GM19099 (cell line): ENCODE measurements around the gene NUPR2.

Experiments used
- POLR2A ChIP-seq: IDR thresholded peaks from 3 replicates; pipeline ENCODE4 v1.6.1; 2011; ENCODE audit warnings: low read depth; ENCODE audit not compliant: insufficient read length; ENCODE audit errors: extremely low read depth

NUPR2 gene, protein sequence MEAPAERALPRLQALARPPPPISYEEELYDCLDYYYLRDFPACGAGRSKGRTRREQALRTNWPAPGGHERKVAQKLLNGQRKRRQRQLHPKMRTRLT

DNA sequence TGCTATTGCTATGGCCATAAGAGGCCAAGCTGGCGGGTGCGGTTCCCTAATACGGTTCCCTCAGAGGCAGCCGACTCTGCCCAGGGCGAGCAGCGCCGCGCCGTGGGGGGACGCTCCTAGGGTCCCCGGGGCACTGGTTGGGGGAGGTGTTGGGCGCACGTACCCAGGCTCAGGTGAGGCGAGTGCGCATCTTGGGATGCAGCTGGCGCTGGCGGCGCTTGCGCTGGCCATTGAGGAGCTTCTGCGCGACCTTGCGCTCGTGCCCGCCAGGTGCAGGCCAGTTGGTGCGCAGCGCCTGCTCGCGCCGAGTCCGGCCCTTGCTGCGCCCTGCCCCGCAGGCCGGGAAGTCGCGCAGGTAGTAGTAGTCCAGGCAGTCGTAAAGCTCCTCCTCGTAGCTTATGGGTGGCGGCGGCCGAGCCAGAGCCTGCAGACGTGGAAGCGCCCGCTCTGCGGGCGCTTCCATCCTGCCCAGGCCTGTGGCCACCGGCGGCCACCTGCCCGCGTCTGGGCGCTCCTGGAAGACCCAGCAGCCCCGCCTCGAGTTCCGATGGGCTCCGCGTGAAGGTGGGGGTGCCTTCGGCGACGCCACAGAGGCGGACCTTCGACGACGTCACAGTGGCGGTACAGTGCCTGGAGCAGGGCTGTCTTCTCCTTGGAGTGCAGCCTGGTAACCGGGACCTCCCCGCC lies at the start of gene NUPR2:
Gene NUPR2 (minus strand): TSS at position 566 of the 687 bp plus-strand sequence. CDS start 103 bp downstream, at position 463.
- no peak for TF ChIP-seq POLR2A

DNA sequence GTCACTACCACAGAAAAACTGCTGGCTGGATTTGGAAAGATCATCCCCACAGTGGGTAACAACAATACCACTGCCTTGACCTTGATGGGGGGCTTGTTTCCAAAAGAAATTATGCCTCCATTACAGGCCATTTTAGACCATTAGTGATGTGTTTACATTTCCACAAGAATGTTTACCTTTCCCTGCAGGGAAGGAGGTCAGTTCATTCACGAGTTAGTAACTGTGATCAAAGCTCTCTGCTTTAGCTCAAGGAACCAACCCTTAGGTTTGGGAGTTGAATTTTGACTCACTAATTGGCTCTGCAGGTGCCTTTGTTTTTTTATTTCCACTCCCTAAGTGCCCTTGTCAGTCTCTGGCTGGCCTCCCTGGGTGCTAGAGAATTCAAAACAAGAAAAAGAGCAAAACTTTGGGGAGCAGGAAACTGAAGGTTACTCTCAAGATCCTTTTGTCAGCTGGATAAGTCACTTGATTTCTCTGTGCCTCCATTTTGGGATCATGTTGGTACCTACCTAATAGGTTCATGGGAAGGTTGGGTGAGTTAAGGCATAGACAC lies 41.1 kb upstream of the NUPR2 start:
- TF ChIP-seq POLR2A = no peak

DNA sequence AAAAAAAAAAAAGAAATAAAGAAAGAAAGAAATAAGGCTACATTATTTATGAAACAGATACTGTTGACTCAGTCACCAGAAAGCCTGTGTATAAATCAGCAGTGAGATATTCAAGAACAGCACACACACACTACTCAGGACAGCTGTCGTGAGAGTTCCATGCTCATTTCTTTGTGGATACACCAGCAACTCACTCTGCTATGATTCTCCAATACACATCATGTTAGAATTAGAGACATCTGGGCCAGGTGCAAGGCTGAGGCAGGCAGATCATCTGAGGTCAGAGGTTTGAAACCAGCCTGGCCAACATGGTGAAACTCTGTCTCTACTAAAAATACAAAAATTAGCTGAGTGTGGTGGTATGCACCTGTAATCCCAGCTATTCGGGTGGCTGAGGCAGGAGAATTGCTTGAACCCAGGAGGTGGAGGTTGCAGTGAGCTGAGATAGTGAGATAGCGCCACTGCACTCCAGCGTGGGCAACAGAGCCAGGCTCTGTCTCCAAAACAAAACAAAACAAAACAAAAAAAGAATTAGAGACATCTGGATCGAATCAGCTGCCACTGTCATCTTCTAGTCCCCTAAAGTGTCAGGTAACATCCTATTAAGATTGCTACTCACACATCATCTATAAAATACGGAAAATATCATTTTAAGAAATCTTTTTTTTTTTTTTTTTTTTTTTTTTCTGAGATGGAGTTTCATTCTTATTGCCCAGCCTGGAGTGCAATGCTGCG lies 11.2 kb upstream of the NUPR2 start:
- no peak for TF ChIP-seq POLR2A

DNA sequence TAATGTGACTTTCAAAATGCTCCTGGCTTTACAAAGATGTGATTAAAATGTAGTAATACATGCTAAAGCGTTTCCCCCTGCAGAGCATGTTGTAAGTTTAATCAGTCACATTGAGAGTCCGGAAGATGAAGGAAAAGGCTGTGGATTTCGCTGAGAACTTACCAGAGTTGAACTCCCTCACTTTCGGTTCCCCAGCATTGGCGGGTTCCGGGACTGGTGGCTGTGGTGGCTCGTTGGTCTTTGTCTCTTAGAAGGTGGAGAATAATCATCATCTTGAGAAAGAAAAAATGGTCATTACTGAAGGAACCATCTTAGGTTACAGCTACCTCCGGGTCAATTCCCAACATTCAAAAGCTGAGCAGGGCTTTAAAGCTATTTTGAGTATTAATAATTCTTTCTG lies 9.6 kb upstream of the NUPR2 start:
- TF ChIP-seq POLR2A = no peak

DNA sequence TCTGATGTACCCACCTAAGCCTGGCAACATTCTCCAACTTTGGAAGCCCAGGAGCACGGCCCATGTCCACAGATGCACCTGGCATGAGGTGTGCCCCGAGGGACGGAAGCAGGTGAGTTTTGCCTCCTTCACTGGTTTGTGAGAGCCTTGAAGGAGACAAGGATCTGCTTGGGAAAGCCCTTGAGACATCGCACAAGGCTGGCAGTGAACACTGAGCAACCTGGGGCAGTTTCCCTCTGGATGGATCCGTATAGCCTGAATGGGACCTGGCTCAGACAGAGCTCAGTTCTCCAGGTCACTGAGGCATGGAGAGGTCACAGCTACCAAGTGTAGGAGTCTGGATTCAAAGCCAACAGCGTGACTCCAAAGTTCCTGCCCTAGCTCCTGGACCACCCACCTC lies 8.8 kb upstream of the NUPR2 start:
- no peak for TF ChIP-seq POLR2A

DNA sequence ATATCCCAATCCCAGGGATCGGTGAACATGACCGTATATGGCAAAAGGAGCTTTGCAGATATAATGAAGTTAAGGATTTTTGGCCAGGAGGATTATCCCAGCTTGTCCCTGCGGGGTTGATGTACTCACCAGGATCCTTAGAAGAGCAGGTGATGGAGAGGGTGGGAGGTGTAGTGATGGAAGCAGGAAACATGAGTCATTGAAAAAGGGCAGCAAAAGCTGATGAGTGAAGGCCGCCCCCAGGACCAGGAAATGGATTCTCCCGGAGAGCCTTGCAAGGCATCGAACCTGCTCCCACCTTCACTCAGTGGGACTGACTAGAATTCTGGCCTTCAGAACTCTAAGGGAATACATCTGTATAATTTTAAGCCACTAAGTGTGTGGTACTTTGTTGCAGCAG lies 5.2 kb upstream of the NUPR2 start:
- no peak for TF ChIP-seq POLR2A

DNA sequence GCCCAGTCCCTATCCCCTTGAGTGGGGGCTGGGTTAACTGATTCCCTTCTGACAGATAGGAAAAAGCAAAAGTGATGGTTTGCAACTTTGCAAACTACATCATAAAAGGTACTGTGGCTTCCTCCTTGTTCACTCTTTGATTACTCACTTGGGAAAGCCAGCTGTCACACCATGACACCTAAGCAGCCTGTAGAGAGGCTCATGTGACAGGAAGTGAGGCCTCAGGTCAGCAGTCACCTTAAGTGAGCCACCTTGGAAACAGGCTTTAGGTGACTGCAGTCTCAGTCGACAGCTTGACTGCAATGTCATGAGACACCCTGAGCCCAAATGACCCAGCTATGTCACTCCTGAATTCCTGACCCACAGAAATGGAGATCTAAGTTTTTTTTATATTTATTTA lies 5.6 kb downstream of the NUPR2 start:
- no peak for TF ChIP-seq POLR2A

DNA sequence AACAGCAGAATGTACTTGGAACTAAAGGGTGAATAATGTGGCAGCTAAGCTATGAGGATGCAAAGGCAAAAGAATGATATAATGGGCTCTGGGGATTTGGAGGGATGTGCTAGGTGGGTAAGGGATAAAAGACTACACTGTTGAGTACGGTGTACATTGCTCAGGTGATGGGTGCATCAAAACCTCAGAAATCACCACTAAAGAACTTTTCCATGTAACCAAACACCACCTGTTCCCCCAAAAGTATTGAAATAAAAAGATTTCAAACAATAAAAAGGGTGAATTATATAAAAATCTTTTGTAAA lies 8.3 kb downstream of the NUPR2 start:
- no peak for TF ChIP-seq POLR2A

DNA sequence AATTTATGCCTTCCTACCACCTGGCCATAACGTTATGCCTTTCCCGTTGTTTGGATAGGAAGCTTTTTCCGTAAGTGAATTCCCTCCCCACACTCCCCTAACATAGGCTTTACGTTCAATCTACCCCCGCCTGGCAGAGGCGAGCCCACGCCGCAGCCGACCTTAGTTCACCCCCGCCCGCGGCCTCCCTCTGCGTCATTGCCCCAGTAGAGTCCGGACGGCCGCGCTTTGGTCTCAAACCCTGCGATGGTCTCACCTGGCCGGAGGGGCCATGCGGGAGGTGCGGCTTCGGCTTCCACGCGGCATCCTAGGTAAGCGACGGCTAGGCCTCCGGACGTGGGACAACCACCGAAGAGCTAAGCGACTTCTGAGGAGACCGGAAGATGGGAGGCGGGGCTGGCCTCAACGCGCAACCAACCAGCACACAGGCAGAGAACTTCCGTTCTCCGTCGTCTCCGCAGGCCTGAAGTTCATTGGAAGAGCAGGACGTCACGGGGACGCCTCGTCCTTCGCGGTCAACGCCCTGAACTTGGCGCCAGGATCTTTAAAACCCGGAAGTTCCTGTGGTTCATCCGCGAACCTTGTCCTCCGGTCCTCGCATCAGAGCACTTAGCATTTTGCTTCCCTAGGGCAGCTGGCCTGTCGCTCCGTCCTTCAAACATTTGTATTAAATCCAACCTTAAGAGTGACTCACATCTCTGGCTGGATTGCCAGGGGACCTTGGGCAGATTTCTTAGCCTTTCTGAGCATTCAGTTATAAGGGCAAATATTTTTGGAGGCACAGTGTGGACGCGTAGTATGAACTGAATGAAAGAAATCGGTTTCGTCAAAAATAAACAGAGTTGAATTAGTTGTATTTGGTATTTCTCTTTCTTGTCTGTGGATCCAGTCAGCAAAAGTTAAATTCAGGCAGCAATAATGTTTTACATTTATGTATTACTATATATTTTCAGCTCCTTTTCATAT lies 9.8 kb downstream of the NUPR2 start, which contains the start of gene CHCHD2:
Gene CHCHD2 (minus strand): TSS at position 369 of the 966 bp plus-strand sequence. CDS start 63 bp downstream, at position 306.
- TF ChIP-seq POLR2A = peak; percentile 79

DNA sequence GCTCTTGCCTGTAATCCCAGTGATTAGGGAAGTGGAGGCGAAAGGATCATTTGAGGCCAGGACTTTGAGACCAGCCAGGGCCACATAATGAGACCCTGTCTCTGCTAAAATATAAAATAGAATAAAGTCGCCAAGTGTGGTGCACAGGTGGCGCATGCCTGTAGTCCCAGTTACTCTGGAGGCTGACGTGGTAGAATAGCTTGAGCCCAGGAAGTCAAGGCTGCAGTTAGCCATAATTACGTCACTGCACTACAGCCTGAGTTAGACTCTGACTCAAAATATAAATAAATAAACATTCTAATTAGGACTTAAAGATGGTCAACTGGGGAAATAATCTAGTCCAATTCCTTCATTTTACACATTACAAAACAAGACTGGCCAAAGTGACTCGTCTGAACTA lies 10.7 kb downstream of the NUPR2 start:
- no peak for TF ChIP-seq POLR2A

DNA sequence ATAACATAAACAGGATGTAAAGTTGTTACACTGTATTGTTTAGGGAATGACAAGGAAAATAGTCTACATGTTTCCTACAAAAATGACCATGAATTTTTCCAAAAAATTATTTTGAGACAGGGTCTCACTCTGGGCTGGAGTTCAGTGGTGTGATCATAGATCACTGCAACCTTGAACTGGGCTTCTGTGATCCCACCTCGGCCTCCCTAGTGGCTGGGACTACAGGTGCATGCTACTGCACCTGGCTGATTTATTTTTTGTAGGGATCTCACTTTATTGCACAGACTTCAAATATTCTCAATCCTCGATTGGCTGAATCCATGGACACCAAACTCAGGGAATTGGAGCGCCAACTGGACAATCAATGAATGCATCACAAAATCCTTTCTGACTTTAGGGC lies 16.6 kb downstream of the NUPR2 start:
- no peak for TF ChIP-seq POLR2A

DNA sequence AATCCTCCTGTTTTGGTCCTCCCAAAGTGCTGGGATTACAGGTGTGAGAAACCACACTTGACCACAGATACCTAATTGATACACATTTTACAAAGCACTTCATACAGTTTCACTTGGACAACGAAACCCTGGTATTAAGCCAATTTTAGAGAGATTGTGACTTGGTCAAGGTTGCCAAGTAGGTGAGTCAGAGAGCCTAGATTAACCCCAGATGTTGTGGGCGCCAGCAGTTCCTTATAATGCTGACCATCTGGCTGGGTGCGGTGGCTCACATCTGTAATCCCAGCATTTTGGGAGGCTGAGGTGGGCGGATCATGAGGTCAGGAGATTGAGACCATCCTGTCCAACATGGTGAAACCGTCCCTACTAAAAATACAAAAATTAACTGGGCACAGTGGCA lies 18.5 kb downstream of the NUPR2 start:
- no peak for TF ChIP-seq POLR2A

DNA sequence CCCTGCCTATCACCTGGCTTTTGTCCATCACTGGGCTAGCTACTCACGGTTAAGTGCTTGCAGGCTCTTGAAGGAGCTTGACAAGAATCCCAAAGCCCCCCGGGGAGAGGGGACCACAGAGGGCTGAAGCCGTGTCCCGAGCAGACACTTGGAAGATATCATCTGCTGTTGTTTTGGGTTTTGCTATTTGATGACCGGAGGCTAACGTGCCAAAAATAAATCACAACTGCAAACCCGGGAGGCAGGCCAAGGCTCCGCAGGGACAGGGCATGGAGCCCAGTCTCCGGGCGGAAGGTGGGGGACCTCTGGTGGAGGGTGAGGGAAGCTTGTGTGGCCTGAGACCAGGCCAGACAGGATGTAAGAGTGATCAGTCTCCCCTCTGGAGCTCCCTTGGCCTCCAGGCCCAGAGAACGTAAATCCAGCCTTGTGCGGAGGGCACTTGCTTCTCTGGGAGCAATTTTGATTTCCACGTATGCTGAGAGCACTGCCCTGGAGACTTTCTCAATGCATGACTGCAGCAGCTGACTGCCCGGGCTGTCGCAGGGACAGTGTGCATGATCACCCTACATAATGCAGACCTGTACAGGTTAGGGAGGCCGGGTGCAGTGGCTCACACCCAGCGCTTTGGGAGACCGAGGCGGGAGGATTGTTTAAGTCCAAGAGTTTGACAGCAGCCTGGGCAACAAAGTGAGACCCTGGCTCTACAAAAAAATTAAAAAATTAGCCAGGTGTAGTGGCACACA lies 23.3 kb downstream of the NUPR2 start, which contains the start of gene PHKG1:
Gene PHKG1 (minus strand): TSS at position 164 of the 743 bp plus-strand sequence. CDS start 4,011 bp downstream, outside the sequence.
- no peak for TF ChIP-seq POLR2A

DNA sequence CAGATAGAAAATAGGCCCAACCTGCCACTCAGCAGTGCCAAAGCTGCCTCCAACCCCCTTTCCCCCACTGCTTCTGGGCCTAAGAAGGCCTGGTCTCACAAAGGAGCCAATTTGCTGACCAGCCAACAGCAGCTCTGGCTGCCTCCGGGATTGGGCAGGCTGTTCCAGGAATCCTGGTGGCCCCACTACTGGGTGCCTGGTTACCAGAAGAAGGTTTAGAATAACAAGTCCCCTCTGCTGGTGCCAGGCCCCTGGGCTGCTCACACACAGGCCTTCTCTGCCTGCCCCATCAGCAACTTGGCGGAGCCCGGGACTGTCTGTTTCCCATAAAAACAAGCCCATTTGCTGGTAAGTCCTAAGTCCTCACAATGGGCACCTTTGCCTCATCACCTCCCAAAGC lies 24.6 kb downstream of the NUPR2 start:
- TF ChIP-seq POLR2A = no peak
